Measurements from ENCODE around the gene HIRA.
"Not testable (repeated sequence)": the region's sequence is repeated elsewhere in the genome, so short reads cannot be mapped to it uniquely, and the experiment has no call there.

The HIRA gene

GRCh38 chr22:19355413-19356157, 75.9 kb downstream of the HIRA start:
- DNase-seq = no peak

GRCh38 chr22:19354201-19354600, 77.3 kb downstream of the HIRA start:
- DNase-seq = no peak

- no peak for DNase-seq
Observed at GRCh38 chr22:19353363-19354131, 78.0 kb downstream of the HIRA start.

GRCh38 chr22:19352766-19353165, 78.8 kb downstream of the HIRA start:
- no peak for DNase-seq

GRCh38 chr22:19352217-19352616, 79.3 kb downstream of the HIRA start:
- no peak for DNase-seq

- DNase-seq = no peak
Observed at GRCh38 chr22:19351604-19352003, 79.9 kb downstream of the HIRA start.

- no peak for DNase-seq
Observed at GRCh38 chr22:19350947-19351346, 80.6 kb downstream of the HIRA start.

GRCh38 chr22:19350476-19350859, 81.1 kb downstream of the HIRA start:
- no peak for DNase-seq

- no peak for DNase-seq
Observed at GRCh38 chr22:19349778-19350475, 81.6 kb downstream of the HIRA start.

GRCh38 chr22:19346677-19347265, 84.8 kb downstream of the HIRA start:
- no peak for DNase-seq

- DNase-seq = no peak
Observed at GRCh38 chr22:19344420-19344819, 87.1 kb downstream of the HIRA start.

GRCh38 chr22:19343470-19343869, 88.1 kb downstream of the HIRA start:
- DNase-seq = no peak

GRCh38 chr22:19341500-19341899, 90.0 kb downstream of the HIRA start:
- DNase-seq = no peak

- DNase-seq = no peak
Observed at GRCh38 chr22:19337137-19337536, 94.4 kb downstream of the HIRA start.

- DNase-seq = no peak
Observed at GRCh38 chr22:19336133-19337075, 95.1 kb downstream of the HIRA start.

- no peak for DNase-seq
Observed at GRCh38 chr22:19331975-19332374, 99.6 kb downstream of the HIRA start.

GRCh38 chr22:19331474-19331873, 100.1 kb downstream of the HIRA start:
- DNase-seq = no peak

- no peak for DNase-seq
Observed at GRCh38 chr22:19330865-19331418, 100.6 kb downstream of the HIRA start.

GRCh38 chr22:19330205-19330604, 101.3 kb downstream of the HIRA start:
- DNase-seq = not testable (repeated sequence)

- no peak for DNase-seq
Observed at GRCh38 chr22:19329454-19329853, 102.1 kb downstream of the HIRA start.

- DNase-seq = no peak
Observed at GRCh38 chr22:19325296-19325948, 106.1 kb downstream of the HIRA start.

Measured in T-helper 9 cell (primary cell).